Measurements from ENCODE around the gene IKZF2. TPM values are rescaled to one million over a fixed set of nuclear protein-coding genes. Genes with fewer than 3 reads are reported as not detected.

Gene IKZF2
- total and polyA plus RNA-seq, 10 of the 15 experiments (the other 5 are each of a cell fraction or from before 2014, with no cell fraction given) = 15.2 to 266 (median 87.2) TPM

DNA sequence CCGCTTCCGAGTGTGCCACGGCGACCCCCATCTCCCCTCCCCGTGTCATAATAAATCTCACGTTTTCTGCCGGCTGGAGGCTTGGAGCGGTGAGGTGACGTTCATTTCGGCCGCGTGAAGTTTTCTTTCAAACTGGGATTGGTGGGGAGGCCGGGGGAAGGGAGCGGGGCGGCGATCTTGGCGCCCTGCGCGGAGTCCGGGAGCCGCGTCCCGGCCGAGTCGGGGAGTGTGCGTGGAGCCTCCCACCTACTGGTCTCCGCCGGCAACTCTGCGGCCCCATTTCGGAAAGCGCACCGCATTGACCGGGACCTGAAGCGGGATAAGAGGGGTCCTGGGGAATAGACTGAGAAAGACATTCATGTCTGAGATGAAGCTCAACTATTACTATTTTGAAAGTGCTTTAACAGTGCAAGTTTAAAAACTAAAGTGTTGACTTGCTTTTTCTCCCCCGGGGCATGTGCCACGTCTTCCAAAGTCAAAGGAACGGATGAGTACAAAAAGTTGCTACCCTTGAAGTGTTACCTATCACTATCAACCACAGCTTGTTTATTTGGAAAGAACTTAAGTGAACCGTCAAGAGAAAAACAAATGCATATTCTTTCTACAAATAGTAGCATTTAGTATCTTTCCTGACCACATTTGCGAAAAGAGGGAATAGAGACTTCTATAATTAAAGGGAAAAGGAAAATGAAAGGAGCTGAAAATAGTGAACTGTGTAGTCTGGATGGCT, 818 bp upstream of the IKZF2 start (continued):
- peak; percentile 37 for TF ChIP-seq SMAD1 (IDR thresholded peaks at IDR 0.05; ENCODE audit: low read depth, partially characterized antibody)
- TF ChIP-seq RUNX3 (IDR thresholded peaks at IDR 0.05; ENCODE audit: low read length) = peak; percentile 3
- TF ChIP-seq MYB (IDR thresholded peaks at IDR 0.05; ENCODE audit: borderline replicate concordance, low read depth, low read length) = no peak
- TF ChIP-seq STAT3 (IDR thresholded peaks at IDR 0.05; ENCODE audit: low read depth, low read length) = no peak
- peak; percentile 35; the same call in 1 of the 2 replicates for TF ChIP-seq RELB (IDR thresholded peaks at IDR 0.05; ENCODE audit: low read depth)
- TF ChIP-seq NRF1 (conservative IDR thresholded peaks at IDR 0.05; ENCODE audit: low read depth, low read length) = no peak
- TF ChIP-seq, protein P1, sequence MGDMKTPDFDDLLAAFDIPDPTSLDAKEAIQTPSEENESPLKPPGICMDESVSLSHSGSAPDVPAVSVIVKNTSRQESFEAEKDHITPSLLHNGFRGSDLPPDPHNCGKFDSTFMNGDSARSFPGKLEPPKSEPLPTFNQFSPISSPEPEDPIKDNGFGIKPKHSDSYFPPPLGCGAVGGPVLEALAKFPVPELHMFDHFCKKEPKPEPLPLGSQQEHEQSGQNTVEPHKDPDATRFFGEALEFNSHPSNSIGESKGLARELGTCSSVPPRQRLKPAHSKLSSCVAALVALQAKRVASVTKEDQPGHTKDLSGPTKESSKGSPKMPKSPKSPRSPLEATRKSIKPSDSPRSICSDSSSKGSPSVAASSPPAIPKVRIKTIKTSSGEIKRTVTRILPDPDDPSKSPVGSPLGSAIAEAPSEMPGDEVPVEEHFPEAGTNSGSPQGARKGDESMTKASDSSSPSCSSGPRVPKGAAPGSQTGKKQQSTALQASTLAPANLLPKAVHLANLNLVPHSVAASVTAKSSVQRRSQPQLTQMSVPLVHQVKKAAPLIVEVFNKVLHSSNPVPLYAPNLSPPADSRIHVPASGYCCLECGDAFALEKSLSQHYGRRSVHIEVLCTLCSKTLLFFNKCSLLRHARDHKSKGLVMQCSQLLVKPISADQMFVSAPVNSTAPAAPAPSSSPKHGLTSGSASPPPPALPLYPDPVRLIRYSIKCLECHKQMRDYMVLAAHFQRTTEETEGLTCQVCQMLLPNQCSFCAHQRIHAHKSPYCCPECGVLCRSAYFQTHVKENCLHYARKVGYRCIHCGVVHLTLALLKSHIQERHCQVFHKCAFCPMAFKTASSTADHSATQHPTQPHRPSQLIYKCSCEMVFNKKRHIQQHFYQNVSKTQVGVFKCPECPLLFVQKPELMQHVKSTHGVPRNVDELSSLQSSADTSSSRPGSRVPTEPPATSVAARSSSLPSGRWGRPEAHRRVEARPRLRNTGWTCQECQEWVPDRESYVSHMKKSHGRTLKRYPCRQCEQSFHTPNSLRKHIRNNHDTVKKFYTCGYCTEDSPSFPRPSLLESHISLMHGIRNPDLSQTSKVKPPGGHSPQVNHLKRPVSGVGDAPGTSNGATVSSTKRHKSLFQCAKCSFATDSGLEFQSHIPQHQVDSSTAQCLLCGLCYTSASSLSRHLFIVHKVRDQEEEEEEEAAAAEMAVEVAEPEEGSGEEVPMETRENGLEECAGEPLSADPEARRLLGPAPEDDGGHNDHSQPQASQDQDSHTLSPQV (IDR thresholded peaks at IDR 0.05) = no peak
- peak; percentile 28; the same call in 1 of the 2 replicates for TF ChIP-seq SMC3 (IDR thresholded peaks at IDR 0.05; ENCODE audit: borderline replicate concordance, low read length)
- peak; percentile 13; the same call in 1 of the 2 replicates for TF ChIP-seq PML (IDR thresholded peaks at IDR 0.05; ENCODE audit: low read length)
- peak; percentile 59; the same call in 1 of the 2 replicates for TF ChIP-seq ATF2 (IDR thresholded peaks at IDR 0.05; ENCODE audit: low read length)
- TF ChIP-seq CBX3 (IDR thresholded peaks at IDR 0.05; ENCODE audit: borderline replicate concordance, low read depth) = no peak
- peak; percentile 75 for TF ChIP-seq POLR2A (IDR thresholded peaks at IDR 0.05; ENCODE audit: low read depth, low read length)
- peak; percentile 70 for TF ChIP-seq IKZF1 (conservative IDR thresholded peaks at IDR 0.05)
- TF ChIP-seq CREM (IDR thresholded peaks at IDR 0.05; ENCODE audit: low read depth) = peak; percentile 6; the same call in 1 of the 2 replicates
- TF ChIP-seq HDAC6 (IDR thresholded peaks at IDR 0.05; ENCODE audit: unreplicated experiment) = peak; percentile 37
- peak; percentile 58 for TF ChIP-seq EED (IDR thresholded peaks at IDR 0.05; ENCODE audit: low read depth)
- peak; percentile 51; the same call in 1 of the 2 replicates for TF ChIP-seq ZBED1 (IDR thresholded peaks at IDR 0.05; ENCODE audit: borderline replicate concordance)
- no peak for TF ChIP-seq PRDM15 (CRISPR knock-in tag; IDR thresholded peaks at IDR 0.05)
- peak; percentile 11; the same call in 1 of the 2 replicates for TF ChIP-seq TBL1XR1 (IDR thresholded peaks at IDR 0.05; ENCODE audit: low read depth, low read length)
- no peak for TF ChIP-seq ZNF24 (IDR thresholded peaks at IDR 0.05)
- TF ChIP-seq CBX5 (IDR thresholded peaks at IDR 0.05; ENCODE audit: low read depth) = 0 out of 2 replicates have a peak, but pooled peaks have one; percentile 40

Measured in GM12878 (cell line).